DND-41 (cell line): ENCODE measurements around the gene OPALIN.

Experiments
- EZH2 ChIP-seq: IDR thresholded peaks from 3 replicates; pipeline ENCODE4 v1.6.1; 2012; ENCODE audit warnings: borderline replicate concordance, low read depth, mild to moderate bottlenecking, moderate library complexity, low read length, inconsistent platforms; ENCODE audit not compliant: severe bottlenecking
- TF ChIP-seq, protein P1 (sequence below): IDR thresholded peaks from 2 replicates; pipeline ENCODE4 v1.5.1; 2012; ENCODE audit warnings: borderline replicate concordance, low read length, moderate library complexity, mild to moderate bottlenecking; ENCODE audit not compliant: poor library complexity, severe bottlenecking; ENCODE audit errors: extremely low read depth

DNA sequence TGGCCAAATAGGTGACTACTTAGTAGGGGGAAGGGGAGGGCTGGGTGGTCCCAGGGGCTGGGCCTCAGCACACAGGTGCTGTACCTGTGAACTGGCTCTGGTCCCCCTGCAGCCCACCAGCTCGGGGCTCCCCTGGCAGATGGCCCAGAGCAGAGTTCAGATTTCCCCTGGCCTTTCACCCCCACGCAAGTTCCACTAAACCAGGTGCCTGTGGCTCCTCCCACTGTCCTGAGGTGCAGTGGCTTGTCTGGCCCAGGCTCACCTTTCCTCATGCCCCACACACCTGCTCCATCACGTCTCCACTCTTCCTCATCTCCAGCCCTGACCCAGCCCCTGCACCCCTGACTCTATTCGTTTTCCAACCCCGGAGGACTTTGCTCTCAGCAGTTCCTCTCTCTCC lies 47.3 kb upstream of the OPALIN start:
- TF ChIP-seq, protein P1, sequence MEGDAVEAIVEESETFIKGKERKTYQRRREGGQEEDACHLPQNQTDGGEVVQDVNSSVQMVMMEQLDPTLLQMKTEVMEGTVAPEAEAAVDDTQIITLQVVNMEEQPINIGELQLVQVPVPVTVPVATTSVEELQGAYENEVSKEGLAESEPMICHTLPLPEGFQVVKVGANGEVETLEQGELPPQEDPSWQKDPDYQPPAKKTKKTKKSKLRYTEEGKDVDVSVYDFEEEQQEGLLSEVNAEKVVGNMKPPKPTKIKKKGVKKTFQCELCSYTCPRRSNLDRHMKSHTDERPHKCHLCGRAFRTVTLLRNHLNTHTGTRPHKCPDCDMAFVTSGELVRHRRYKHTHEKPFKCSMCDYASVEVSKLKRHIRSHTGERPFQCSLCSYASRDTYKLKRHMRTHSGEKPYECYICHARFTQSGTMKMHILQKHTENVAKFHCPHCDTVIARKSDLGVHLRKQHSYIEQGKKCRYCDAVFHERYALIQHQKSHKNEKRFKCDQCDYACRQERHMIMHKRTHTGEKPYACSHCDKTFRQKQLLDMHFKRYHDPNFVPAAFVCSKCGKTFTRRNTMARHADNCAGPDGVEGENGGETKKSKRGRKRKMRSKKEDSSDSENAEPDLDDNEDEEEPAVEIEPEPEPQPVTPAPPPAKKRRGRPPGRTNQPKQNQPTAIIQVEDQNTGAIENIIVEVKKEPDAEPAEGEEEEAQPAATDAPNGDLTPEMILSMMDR: no peak
- TF ChIP-seq EZH2: no peak
